NCI-H2107 treated with DMSO at 0.1 percent for 48 hours (cell line): Measurements from ENCODE around the gene STC2.

ENCODE experiments used
- DNase-seq: peaks from one replicate; lab custom pipeline; 2025; ENCODE audit not compliant: unreplicated experiment; lab: John Stamatoyannopoulos, UW

The STC2 gene

DNA sequence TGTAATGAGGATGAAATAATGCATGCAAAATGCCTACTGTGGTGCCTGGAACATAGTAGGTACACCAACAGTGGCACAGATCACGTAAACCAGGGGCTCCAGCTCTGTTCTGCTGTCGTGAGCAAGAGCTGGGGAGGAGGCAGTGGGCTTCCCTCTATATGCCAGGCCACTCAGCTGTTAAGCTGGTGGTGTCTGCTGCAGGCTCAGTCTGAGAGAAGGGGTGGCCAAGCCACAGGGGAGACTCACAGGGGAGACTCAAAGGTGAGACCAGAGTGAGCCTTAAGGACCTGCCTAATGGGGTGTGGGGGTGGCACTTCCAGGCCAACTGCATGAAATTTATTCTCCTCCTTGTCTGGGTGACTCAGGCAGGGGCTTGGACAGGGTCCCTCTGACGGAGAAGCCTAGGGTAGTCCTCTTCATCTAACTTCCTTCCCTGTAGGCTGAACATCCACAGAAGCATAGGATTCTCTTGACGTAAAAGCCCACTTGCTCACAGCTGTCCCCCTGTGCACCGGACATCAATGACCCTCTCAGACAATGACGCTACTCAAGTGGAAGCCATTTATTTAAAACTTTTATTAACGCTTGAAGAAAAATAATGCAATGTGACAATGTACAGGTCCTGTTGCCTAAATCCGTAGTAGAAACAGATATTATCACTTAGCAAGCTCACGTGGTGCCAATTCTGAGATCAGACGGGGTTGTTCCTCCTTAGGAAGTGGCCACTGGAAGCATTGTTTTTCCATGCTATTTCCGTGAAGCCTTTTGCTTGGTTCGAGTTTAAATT is 13.9 kb downstream of the STC2 start:
- DNase-seq = no peak

DNA sequence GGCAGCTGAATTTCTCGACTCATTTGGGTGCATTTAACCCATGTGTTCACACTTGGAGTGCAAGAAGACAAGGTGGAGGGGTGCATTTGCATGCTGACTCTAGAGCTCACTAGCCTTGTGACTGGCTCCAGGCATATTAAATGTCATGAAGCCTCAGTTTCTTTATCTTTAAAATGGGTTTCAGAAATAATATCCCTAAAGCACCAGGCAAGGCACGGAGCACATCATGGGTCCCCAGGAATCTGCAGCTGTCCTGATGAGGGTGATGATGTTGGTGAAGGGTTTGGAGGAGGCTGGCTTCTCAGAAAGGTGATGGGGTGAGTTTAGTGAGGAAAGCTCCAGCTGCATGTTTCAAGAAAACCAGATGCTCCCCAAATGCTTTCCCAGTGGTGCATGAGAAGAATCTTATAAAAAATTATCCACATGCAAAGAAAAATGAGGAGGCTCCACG is 14.8 kb downstream of the STC2 start:
- no peak for DNase-seq

- no peak for DNase-seq
Measured at GRCh38 chr5:173312821-173313220, 15.4 kb downstream of the STC2 start.

DNA sequence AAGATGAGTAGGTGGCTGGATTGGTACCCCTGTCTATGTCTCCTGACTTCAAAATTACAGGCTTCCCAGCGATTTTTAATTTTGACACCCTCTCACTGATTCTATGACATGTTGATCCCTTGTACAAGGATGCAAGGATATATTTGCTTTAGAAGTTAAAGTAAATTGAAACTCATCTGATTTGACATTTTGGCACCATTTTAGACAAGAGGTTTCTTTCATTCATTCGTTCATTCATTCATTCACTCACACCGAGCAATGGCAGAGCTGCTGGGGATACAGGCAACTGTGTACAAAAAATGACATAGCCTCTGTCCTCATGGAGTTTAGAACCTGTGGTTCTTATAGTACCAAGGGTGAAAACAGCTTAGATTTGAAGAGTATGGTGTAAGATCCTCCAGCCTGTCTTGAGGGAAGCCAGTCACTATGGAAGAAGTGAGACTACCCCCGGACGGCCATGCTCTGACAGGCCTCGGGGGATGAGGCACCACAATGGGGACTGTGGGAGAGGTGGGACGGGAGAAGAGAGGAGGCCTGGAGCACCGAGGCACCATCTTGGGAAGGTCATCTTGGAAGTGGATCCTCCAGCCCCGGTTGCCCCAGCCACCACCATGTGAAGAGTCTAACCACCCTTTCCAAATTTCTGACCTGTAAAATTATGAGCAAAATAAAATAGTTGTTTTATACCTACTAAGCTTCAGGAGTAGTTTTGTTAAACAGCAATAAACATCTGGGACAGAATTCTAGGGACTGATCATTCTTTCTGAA is 16.2 kb downstream of the STC2 start:
- no peak for DNase-seq

GRCh38 chr5:173310861-173311785 is 17.1 kb downstream of the STC2 start:
- DNase-seq = no peak

- DNase-seq = no peak
Measured at GRCh38 chr5:173310218-173310769, 17.9 kb downstream of the STC2 start.

- DNase-seq = no peak
Measured at GRCh38 chr5:173309731-173310130, 18.5 kb downstream of the STC2 start.

GRCh38 chr5:173308226-173308625 is 20.0 kb downstream of the STC2 start:
- no peak for DNase-seq

DNA sequence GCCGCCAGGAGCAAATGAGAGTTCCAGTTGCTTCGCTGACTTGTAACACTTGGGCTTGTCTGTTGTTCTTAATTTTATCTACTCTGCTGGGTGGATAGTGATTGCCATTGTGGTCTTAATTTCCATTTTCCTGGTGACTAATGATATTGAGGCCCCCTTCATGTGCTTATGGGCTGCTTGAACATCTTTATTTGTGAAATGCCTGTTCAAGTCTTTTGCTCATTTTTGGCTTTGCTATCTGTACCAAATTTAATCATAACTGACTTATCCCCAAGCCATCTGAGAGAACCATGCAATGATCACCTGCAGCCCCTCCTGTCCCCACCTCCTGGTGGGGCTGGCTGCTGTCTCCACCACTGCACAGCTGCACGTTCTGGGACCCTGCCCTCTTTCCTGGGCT is 20.5 kb downstream of the STC2 start:
- DNase-seq = no peak

GRCh38 chr5:173306695-173307094 is 21.5 kb downstream of the STC2 start:
- no peak for DNase-seq

DNA sequence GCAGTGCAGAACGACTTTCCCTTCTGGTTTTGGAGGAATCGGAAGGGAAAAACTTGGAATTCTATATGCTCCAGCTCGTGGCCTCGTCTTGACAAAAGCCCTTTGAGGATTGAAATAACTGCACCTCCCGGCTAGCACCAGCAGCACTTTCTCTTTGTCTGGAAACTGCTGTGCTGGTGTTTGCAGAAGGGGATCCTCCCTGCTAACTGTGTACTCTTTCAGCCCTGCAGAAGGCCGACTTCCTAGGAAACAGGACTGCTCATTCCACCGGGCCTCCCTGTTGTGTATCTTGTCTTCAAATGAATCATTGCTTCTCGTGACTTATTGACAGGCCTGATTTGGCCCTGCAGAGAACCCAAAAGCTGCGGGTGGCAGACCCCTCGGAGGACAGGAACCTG is 23.6 kb downstream of the STC2 start:
- DNase-seq = no peak

- DNase-seq = no peak
Measured at GRCh38 chr5:173303878-173304590, 24.2 kb downstream of the STC2 start.

GRCh38 chr5:173302546-173303155 is 25.6 kb downstream of the STC2 start:
- DNase-seq = no peak

DNA sequence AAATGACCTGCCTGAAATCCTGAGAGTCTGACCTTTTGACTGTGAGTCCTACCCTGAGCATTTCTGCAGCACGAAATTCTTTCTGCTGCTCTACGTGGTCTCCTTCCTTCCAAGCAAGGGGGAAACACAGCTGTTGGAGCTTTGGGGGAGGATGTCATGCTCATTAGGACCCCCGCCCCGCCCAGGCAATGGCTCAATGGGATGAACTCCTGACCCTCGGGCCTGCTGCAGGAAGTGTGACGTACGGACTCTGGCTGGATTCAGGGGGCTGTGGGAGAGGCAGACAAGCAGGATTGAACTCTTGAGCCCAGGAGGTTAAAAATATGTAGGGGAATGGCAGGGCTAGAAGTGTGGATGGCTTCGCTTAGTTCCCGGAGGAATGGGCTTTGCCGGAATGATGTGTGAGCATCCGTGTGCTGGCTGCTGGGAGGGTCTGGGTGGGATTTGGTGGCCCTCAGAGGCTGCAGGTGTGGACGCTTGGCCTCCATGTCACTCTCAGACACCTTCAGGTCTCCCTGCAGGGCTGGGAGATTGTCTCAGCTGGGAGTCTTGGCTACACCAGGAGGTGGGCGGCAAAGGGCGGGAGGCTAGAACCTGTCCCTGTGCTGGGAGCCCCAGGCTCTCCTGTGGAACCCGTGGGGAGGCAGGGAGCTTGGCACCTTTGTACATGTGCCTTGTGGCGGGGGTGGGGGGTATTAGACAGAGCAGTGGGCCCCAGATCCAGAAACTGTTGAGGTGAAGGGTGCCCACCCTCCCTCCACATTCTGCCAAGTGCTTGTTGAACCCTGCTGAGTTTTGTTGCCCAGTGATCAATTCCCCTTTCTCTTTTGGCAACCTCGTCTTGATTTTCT is 26.3 kb downstream of the STC2 start:
- no peak for DNase-seq

- no peak for DNase-seq
Measured at GRCh38 chr5:173300389-173301047, 27.7 kb downstream of the STC2 start.

DNA sequence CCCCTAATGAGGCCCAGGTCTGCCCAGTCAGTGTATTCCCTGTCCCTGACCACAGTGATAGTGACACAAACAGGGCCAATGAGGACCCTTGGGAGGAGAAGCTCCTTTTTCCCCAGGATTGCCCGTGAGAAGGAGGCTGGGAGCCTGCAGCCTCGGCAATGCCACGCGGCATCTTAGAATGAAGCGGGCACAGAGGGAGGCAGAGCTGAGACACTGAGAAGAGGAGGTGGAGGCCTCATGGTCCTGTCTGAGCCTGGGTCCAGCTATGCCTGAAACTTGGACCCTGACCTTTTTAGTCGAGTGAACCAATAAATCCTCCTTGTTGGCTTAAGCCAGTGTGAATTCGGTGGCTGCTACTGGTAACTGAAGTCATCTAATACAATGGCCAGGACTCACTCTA is 28.4 kb downstream of the STC2 start:
- DNase-seq = no peak

- no peak for DNase-seq
Measured at GRCh38 chr5:173298213-173298926, 29.8 kb downstream of the STC2 start.

DNA sequence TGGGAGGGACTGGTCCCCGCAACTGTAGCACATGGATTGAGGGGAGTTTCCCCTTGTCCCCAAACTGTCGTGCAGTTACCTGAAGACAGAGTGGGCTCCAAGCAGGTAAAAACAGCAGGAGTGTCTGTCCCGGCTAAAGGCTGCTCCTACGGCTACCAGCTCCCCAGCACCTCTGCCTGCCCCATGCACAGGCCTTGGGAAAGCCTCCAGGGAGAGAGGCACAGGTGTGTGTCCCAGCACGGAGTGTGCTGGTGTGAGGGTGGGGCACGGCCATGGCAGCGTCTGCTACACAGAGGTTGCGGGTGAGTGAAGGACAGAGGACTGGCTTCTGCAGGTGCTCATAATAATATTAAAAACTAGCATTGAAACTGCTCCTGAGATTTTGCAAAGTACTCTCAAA is 30.4 kb downstream of the STC2 start:
- DNase-seq = no peak
